ENCODE data around the gene PDE7B.

GRCh38 chr6:136072691-136073090, 221.2 kb downstream of the PDE7B start:
- TF ChIP-seq TAF1 (IDR thresholded peaks at IDR 0.05; ENCODE audit: low read depth, low read length) (no peak), BRCA1 (IDR thresholded peaks at IDR 0.05; ENCODE audit: low read depth, low read length) (no peak), RFX5 (IDR thresholded peaks at IDR 0.05; ENCODE audit: borderline replicate concordance, low read depth, low read length) (no peak), CTCF (IDR thresholded peaks at IDR 0.05; ENCODE audit: control extremely low read depth in 1 of 3, insufficient read depth in 1 of 3, low read depth in 1 of 3, low read length in 3 of 3) (no peak), JUND (IDR thresholded peaks at IDR 0.05; ENCODE audit: low read length) (no peak)

Data from H1 (cell line).